ENCODE results near the gene FBXO21. TPM values are rescaled to one million over a fixed set of nuclear protein-coding genes. Genes with fewer than 3 reads are reported as not detected.

FBXO21 gene
- total and polyA plus RNA-seq, 2 donors (not counting 1 experiment from before 2014, with no cell fraction given) = 28.2 to 55.7 TPM

GRCh38 chr12:117209626-117210025, 19.4 kb upstream of the FBXO21 start:
- POLR2A ChIA-PET = no interaction called here
- H3K36me3 ChIP-seq (replicated peaks in 1 of 2; ENCODE audit: control extremely low read depth in 1 of 2, control insufficient read depth in 1 of 2, extremely low read depth in 1 of 2, insufficient read depth in 2 of 2, low read length in 1 of 2) = no peaks in the 10 kb centered on the region
- CTCF ChIA-PET = no interaction called here

DNA sequence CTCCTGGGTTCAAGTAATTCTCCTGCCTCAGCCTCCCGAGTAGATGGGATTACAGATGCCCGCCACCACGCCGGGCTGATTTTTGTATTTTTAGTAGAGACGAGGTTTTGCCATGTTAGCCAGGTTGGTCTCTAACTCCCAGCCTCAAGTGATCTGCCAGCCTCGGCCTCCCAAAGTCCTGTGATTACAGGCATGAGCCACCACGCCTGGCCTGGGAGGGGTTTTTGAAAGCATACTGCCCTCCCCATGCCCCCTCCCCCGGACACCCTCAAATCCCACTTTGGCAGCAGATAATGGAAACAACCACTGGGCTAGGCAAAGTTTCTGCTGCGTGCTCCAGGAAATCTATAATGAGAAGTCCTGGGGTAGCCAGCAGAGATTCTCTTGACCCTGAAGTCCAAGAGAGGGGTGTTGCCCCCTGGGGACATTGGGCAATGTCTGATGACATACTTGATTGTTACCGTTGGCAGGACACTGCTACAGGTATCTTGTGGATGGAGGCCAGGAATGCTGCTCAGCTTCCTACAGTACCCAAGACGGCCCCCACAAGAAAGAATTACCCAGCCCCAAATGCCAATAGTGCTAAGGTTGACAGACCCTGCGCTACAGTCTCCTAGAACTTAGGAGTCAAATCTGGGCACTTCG, 18.7 kb upstream of the FBXO21 start:
- Histone ChIP-seq H3K9ac (ENCODE audit: low read length) (no peak overlapping the region), H3K4me1 (ENCODE audit: control insufficient read depth in 2 of 2, insufficient read depth in 2 of 2, low read length in 2 of 2) (no peaks in the 10 kb centered on the region), H3K4me3 (ENCODE audit: control extremely low read depth in 1 of 5, extremely low read depth in 1 of 5, insufficient read depth in 1 of 5, low read depth in 2 of 5, low read length in 4 of 5) (no peak overlapping the region), H2AFZ (ENCODE audit: insufficient read depth, low read depth, low read length, poor library complexity, severe bottlenecking) (no peak overlapping the region), H3K27ac (ENCODE audit: low read length in 2 of 2) (no peak overlapping the region), H4K20me1 (ENCODE audit: control insufficient read depth, insufficient read depth, low read length, poor library complexity, severe bottlenecking) (no peaks in the 10 kb centered on the region), H3K4me2 (replicated peaks; ENCODE audit: low read depth, low read length, poor library complexity, severe bottlenecking) (no peak overlapping the region), H3K36me3 (replicated peaks in 1 of 2; ENCODE audit: control extremely low read depth in 1 of 2, control insufficient read depth in 1 of 2, extremely low read depth in 1 of 2, insufficient read depth in 2 of 2, low read length in 1 of 2) (no peaks in the 10 kb centered on the region), H3K9me3 (ENCODE audit: control extremely low read depth in 1 of 3, control insufficient read depth in 2 of 3, insufficient read depth in 1 of 3, low read length in 2 of 3) (no peaks in the 10 kb centered on the region), H3K79me2 (ENCODE audit: control insufficient read depth, insufficient read depth, low read length) (no peaks in the 10 kb centered on the region), H3K27me3 (replicated peaks in 1 of 4; ENCODE audit: control extremely low read depth in 1 of 4, control insufficient read depth in 3 of 4, insufficient read depth in 4 of 4, low read length in 3 of 4) (peaks cover 0 to 9% (median 0%) of the 10 kb centered on the region in 4 experiments)
- intact Hi-C loops (cut with micrococcal nuclease) = no loop called here
- ChIA-PET CTCF (no interaction called here), POLR2A (no interaction called here)
- DNase-seq (no peak), ATAC-seq (ENCODE audit: low read depth) (no peak)
- Mint-ChIP-seq H3K4me3 (no peak overlapping the region), H3K27me3 (peaks cover 37% of the 10 kb centered on the region), H3K27ac (no peak overlapping the region), H3K4me1 (no peaks in the 10 kb centered on the region), H3K9me3 (ENCODE audit: insufficient read depth) (no peaks in the 10 kb centered on the region)
- TF ChIP-seq, protein P1, sequence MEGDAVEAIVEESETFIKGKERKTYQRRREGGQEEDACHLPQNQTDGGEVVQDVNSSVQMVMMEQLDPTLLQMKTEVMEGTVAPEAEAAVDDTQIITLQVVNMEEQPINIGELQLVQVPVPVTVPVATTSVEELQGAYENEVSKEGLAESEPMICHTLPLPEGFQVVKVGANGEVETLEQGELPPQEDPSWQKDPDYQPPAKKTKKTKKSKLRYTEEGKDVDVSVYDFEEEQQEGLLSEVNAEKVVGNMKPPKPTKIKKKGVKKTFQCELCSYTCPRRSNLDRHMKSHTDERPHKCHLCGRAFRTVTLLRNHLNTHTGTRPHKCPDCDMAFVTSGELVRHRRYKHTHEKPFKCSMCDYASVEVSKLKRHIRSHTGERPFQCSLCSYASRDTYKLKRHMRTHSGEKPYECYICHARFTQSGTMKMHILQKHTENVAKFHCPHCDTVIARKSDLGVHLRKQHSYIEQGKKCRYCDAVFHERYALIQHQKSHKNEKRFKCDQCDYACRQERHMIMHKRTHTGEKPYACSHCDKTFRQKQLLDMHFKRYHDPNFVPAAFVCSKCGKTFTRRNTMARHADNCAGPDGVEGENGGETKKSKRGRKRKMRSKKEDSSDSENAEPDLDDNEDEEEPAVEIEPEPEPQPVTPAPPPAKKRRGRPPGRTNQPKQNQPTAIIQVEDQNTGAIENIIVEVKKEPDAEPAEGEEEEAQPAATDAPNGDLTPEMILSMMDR (IDR thresholded peaks at IDR 0.05) = no peak
- no peak for TF ChIP-seq EZH2 (IDR thresholded peaks at IDR 0.05; ENCODE audit: borderline replicate concordance, insufficient read depth, low read depth, low read length, poor library complexity, severe bottlenecking)
- WGBS (ENCODE audit: insufficient coverage) = 94% methylated on average over 9 of the region's 13 CpGs

More at GRCh38 chr12:117209626-117210025, 19.4 kb upstream of the FBXO21 start:
- Histone ChIP-seq H3K9me3 (ENCODE audit: control extremely low read depth in 1 of 3, control insufficient read depth in 2 of 3, insufficient read depth in 1 of 3, low read length in 2 of 3) (no peaks in the 10 kb centered on the region), H3K27ac (ENCODE audit: low read length in 2 of 2) (no peak overlapping the region), H3K79me2 (ENCODE audit: control insufficient read depth, insufficient read depth, low read length) (no peaks in the 10 kb centered on the region), H4K20me1 (ENCODE audit: control insufficient read depth, insufficient read depth, low read length, poor library complexity, severe bottlenecking) (no peaks in the 10 kb centered on the region), H3K4me3 (ENCODE audit: control extremely low read depth in 1 of 5, extremely low read depth in 1 of 5, insufficient read depth in 1 of 5, low read depth in 2 of 5, low read length in 4 of 5) (no peak overlapping the region), H3K4me2 (replicated peaks; ENCODE audit: low read depth, low read length, poor library complexity, severe bottlenecking) (no peak overlapping the region), H3K4me1 (ENCODE audit: control insufficient read depth in 2 of 2, insufficient read depth in 2 of 2, low read length in 2 of 2) (no peaks in the 10 kb centered on the region), H3K27me3 (replicated peaks in 1 of 4; ENCODE audit: control extremely low read depth in 1 of 4, control insufficient read depth in 3 of 4, insufficient read depth in 4 of 4, low read length in 3 of 4) (peaks cover 0 to 9% (median 0%) of the 10 kb centered on the region in 4 experiments), H2AFZ (ENCODE audit: insufficient read depth, low read depth, low read length, poor library complexity, severe bottlenecking) (no peak overlapping the region), H3K9ac (ENCODE audit: low read length) (no peak overlapping the region)
- 67% methylated on average over 3 of the region's 3 CpGs for WGBS (ENCODE audit: insufficient coverage)
- Mint-ChIP-seq H3K4me3 (no peak overlapping the region), H3K9me3 (ENCODE audit: insufficient read depth) (no peaks in the 10 kb centered on the region), H3K27ac (no peak overlapping the region), H3K4me1 (no peaks in the 10 kb centered on the region), H3K27me3 (peaks cover 37% of the 10 kb centered on the region)
- intact Hi-C loops (cut with micrococcal nuclease) = loop anchor here (5.0 kb wide), 1 partner anchor 648 kb away; no protein-coding TSS in a partner anchor
- ATAC-seq (ENCODE audit: low read depth) = no peak
- no peak for DNase-seq
- no peak for TF ChIP-seq EZH2 (IDR thresholded peaks at IDR 0.05; ENCODE audit: borderline replicate concordance, insufficient read depth, low read depth, low read length, poor library complexity, severe bottlenecking)
- TF ChIP-seq, protein P1 (IDR thresholded peaks at IDR 0.05) = no peak
